Breast epithelium (tissue), 4 donors: Measurements from ENCODE around the gene EHMT2. TPM values are rescaled to one million over a fixed set of nuclear protein-coding genes. Genes with fewer than 3 reads are reported as not detected.
"Not testable (repeated sequence)": the region's sequence is repeated elsewhere in the genome, so short reads cannot be mapped to it uniquely, and the experiment has no call there.

Experiments used
- DNase-seq, 2 donors: peaks; one replicate each; pipeline ENCODE4 v3.0.0-alpha.2; 2019; ENCODE audit warnings: low spot score in 2 of 2
- H3K27ac ChIP-seq, 2 donors: fragments of 200-600 bp; sonication (generic) in 1 of 2; one replicate each; pipeline ENCODE4 v1.5.1; 2016 to 2019; ENCODE audit warnings: mild to moderate bottlenecking in 1 of 2
- H3K27me3 ChIP-seq, 2 donors: fragments of 200-600 bp; sonication (generic) in 1 of 2; one replicate each; pipeline versions ENCODE4 v1.5.1 to v1.6.0; 2017 to 2019; ENCODE audit warnings: control low read depth in 1 of 2, mild to moderate bottlenecking in 1 of 2
- H3K36me3 ChIP-seq: fragments of 200-600 bp; one replicate; pipeline ENCODE4 v1.5.1; 2019
- H3K4me1 ChIP-seq, 2 donors: fragments of 200-600 bp; sonication (generic); one replicate each; pipeline ENCODE4 v1.5.1; 2016 to 2019; ENCODE audit warnings: control low read depth in 1 of 2
- H3K4me3 ChIP-seq, 3 donors: fragments of 200-600 bp; sonication (generic); 1 replicate in 2 of 3; 2 replicates in 1 of 3; pipeline ENCODE4 v1.5.1; 2016 to 2019; ENCODE audit warnings: mild to moderate bottlenecking in 3 of 3, moderate library complexity in 2 of 3
- H3K9me3 ChIP-seq, 2 donors: fragments of 200-600 bp; sonication (generic) in 1 of 2; one replicate each; pipeline ENCODE4 v1.5.1; 2016 to 2019; ENCODE audit warnings: control low read depth in 1 of 2
- CTCF ChIP-seq, 3 donors: fragments of 450-650 bp; IDR thresholded peaks; one replicate each; pipeline ENCODE4 v1.5.1; 2016 to 2017; ENCODE audit warnings: antibody characterized with exemption in 3 of 3, mild to moderate bottlenecking in 3 of 3, moderate library complexity in 3 of 3
- POLR2A ChIP-seq: fragments of 450-650 bp; IDR thresholded peaks from one replicate; pipeline ENCODE4 v1.6.1; 2016; ENCODE audit warnings: antibody characterized with exemption, mild to moderate bottlenecking, moderate library complexity
- POLR2AphosphoS5 ChIP-seq, 3 donors: sonication (generic); formaldehyde crosslinking; IDR thresholded peaks; one replicate each; pipeline ENCODE4 v1.6.1; 2017; ENCODE audit warnings: antibody characterized with exemption in 3 of 3
- intact Hi-C: fragments of 100-400 bp; cut with DNase I; formaldehyde crosslinking; loops from one replicate; pipeline ENCODE4 v1.15.1; 2023; ENCODE audit warnings: low total_unique reads
- total RNA-seq, 3 donors: library from RNA; depleted of rRNA; stranded (reverse); fragments of >200 nt; gene quantifications; one replicate each; pipeline ENCODE4 v1.1.0, GENCODE V29; 2016

The EHMT2 gene
- total RNA-seq, 3 donors from 2014 or later = 34.6 to 37.5 (median 37.0) TPM

DNA sequence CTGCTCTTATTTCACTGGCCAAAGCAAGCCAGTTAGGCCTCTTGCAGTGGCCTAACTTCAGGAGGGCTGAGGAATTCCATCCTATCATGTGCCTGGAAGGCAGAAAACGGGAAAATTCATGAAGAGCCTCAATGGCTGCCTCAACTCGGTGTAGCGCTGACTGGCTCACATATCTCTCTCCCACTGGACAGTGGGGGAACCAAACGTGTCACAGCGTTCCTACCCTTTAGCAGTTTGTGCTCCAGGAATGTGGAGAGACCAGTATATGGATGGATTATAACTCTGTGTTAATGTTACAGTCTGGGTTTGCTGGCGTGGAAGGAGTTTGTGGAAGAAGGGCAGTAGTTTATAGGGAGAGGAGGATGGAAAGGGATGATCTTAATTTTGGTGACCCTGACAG lies 18.3 kb upstream of the EHMT2 start:
- Histone ChIP-seq H3K9me3 (no peaks in the 10 kb centered on the region), H3K27ac (no peak overlapping the region), H3K27me3 (no peaks in the 10 kb centered on the region), H3K4me3 (no peak overlapping the region), H3K4me1 (no peaks in the 10 kb centered on the region), H3K36me3 (no peaks in the 10 kb centered on the region)
- no peak for DNase-seq
- intact Hi-C loops = no loop called here
- TF ChIP-seq POLR2A (no peak), POLR2AphosphoS5 (IDR thresholded peaks at IDR 0.05) (no peak), CTCF (IDR thresholded peaks at IDR 0.05) (no peak)

- Histone ChIP-seq H3K27ac (no peak overlapping the region), H3K36me3 (no peaks in the 10 kb centered on the region), H3K4me3 (no peak overlapping the region), H3K27me3 (no peaks in the 10 kb centered on the region), H3K4me1 (no peaks in the 10 kb centered on the region), H3K9me3 (no peaks in the 10 kb centered on the region)
- DNase-seq = no peak
- intact Hi-C loops = no loop called here
- TF ChIP-seq POLR2AphosphoS5 (IDR thresholded peaks at IDR 0.05) (no peak), CTCF (IDR thresholded peaks at IDR 0.05) (no peak), POLR2A (no peak)
Measured at GRCh38 chr6:31915351-31915750, 17.9 kb upstream of the EHMT2 start.

GRCh38 chr6:31911826-31912585 lies 14.5 kb upstream of the EHMT2 start:
- Histone ChIP-seq H3K36me3 (no peaks in the 10 kb centered on the region), H3K9me3 (no peaks in the 10 kb centered on the region), H3K27me3 (no peaks in the 10 kb centered on the region), H3K4me3 (no peak overlapping the region), H3K4me1 (no peaks in the 10 kb centered on the region), H3K27ac (no peak overlapping the region)
- no peak for TF ChIP-seq POLR2A
- no peak for TF ChIP-seq POLR2AphosphoS5 (IDR thresholded peaks at IDR 0.05)
- TF ChIP-seq CTCF (IDR thresholded peaks at IDR 0.05) = no peak
- intact Hi-C loops = no loop called here
- no peak for DNase-seq

- H3K27me3 ChIP-seq, H3K4me1 ChIP-seq, DNase-seq, H3K9me3 ChIP-seq, H3K36me3 ChIP-seq, H3K4me3 ChIP-seq, intact Hi-C loops, H3K27ac ChIP-seq: not testable (repeated sequence)
Measured at GRCh38 chr6:31909298-31909697, 11.8 kb upstream of the EHMT2 start.

DNA sequence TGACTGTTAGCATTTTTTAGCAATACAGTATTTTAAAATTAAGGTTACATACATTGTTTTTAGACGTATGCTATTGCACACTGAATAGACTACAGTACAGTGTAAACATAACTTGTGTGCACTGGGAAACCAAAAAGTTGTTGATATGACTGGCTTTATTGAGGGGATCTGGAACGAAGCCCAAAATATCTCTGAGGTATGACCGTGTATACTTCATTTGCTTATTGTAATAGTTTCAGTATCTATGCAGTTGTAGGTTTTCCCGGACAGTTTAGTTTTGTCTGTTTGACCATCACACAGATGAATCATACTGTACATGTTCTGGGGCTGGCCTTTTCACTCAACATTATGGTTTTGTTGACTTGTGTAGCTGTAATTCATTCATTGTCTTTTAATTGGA lies 11.3 kb upstream of the EHMT2 start:
- no peak for DNase-seq
- H3K27ac ChIP-seq = no peak overlapping the region
- no peak overlapping the region for H3K4me3 ChIP-seq
- H3K9me3 ChIP-seq = no peaks in the 10 kb centered on the region
- intact Hi-C loops = no loop called here
- TF ChIP-seq CTCF (IDR thresholded peaks at IDR 0.05) = no peak
- TF ChIP-seq POLR2A = no peak
- H3K27me3 ChIP-seq = no peaks in the 10 kb centered on the region
- H3K36me3 ChIP-seq = no peaks in the 10 kb centered on the region
- no peaks in the 10 kb centered on the region for H3K4me1 ChIP-seq

DNA sequence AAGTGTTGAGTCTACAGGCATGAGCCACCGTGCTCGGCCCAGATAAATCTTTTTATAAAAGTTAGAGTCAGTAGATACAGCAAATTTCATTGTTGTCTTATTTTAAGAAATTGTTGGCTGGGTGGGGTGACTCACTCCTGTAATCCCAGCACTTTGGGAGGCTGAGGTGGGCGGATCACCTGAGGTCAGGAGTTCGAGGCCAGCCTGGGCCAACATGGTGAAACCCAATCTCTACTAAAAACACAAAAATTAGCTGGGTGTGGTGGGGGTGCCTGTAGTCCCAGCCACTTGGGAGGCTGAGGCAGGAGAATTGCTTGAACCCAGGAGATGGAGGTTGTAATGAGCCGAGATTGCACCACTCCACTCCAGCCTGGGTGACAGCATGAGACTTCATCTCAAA lies 10.8 kb upstream of the EHMT2 start:
- H3K27ac ChIP-seq, intact Hi-C loops, H3K27me3 ChIP-seq, H3K4me1 ChIP-seq, DNase-seq, H3K36me3 ChIP-seq, H3K4me3 ChIP-seq, H3K9me3 ChIP-seq: not testable (repeated sequence)
